GM12874 (cell line): ENCODE results near the gene FREM3.

Experiments used
- CTCF ChIP-seq: IDR thresholded peaks from 2 replicates; pipeline ENCODE4 v1.5.1; 2011; ENCODE audit warnings: low read depth, mild to moderate bottlenecking, control low read depth, low read length, moderate library complexity; ENCODE audit not compliant: insufficient read depth

Gene FREM3

DNA sequence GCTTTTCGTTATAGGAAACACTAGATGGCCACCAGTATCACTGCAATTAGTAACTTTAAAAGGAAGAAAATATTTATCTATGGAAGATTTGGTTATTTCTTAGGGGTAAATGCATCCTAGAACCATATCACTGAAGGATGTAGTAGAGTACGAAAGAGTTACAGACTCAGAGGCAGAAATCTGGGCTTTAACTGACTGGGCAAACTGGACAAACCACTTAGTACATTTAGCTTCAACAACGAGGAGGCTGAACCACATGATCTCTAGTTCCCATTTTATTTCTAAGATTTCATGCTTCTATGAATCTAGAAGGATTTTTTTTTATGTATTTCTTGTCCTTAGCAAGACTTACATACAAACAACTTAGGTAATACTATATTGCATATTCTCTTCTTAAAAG, 94.0 kb downstream of the FREM3 start:
- no peak for TF ChIP-seq CTCF

GRCh38 chr4:143599827-143600226, 100.6 kb downstream of the FREM3 start:
- TF ChIP-seq CTCF = no peak

DNA sequence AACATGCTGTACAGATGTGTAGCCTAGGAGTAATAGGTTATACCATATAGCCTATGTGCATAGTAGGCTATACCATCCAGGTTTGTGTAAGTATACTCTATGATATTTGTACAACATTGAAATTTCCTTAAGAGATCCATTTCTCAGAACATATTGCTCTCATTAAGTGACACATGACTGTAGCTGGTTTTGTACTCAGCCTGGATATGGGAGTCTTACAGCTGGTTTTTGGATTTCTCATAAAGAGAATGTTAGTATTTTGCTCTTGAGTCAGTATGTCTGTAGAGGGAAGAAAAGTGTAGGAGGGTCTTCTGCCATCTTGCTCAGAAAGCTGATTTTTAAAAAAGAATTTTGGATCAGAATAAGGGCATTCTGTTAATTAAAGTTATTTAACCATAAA, 101.7 kb downstream of the FREM3 start:
- TF ChIP-seq CTCF = no peak

DNA sequence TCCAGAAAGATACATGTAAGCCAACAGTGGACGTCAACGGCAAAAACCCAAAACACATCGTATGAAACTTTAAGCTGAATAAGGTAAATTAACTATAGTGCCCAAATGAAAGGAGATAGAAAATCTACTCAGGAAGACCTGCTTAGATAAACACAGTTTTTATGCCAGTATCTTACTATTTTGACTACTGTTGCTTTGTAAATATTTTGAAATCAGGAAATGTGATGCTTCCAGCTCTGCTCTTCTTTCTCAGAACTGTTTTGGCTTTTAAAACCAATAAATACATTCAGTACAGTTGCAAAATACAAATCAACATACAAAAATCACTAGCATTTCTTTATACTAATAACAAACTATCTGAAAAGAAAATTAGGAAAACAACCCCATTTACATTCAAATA, 103.2 kb downstream of the FREM3 start:
- TF ChIP-seq CTCF = no peak

DNA sequence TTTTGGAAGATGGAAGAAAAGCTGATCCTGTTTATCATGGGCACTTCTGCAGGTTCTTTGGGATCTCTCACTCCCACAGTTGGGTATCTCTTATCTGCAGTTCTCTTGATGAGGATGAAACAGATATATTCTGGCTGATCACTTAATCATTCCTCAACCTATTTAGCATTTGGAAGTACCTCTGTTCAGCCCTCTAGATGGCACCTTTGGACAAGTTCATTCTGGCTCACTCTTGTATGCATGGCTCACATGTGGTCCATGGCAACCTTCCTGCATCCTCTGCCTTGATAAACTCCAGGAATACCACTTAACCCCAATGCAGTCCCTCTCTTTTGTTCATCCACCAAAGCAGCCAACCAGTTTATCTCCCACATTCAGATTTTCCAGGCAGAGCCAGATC, 112.8 kb downstream of the FREM3 start:
- no peak for TF ChIP-seq CTCF

GRCh38 chr4:143586080-143586479, 114.4 kb downstream of the FREM3 start:
- no peak for TF ChIP-seq CTCF

DNA sequence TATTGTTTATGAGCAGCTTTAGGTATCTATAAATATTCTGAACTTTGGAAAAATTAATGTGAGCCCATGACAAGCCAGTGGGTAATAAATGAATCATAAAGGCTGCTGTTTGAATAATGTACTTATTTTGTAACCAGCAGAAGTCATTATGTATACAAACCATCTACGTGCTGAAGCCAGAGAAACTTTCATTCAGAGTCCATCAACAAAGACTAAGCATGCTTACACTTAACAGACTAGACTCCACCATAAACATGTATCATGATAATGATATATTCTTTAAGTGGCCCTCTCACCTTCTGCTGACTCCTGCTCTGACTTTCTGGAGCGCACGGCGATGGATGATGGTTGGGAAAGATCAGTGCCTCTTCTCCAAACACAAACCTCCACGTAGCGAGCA, 114.9 kb downstream of the FREM3 start:
- TF ChIP-seq CTCF = no peak
